Measurements from ENCODE around the gene LCE3B.
"Not testable (repeated sequence)": the region's sequence is repeated elsewhere in the genome, so short reads cannot be mapped to it uniquely, and the experiment has no call there.

The LCE3B gene, protein sequence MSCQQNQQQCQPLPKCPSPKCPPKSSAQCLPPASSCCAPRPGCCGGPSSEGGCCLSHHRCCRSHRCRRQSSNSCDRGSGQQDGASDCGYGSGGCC

GRCh38 chr1:152613511-152613910 lies at the start of gene LCE3B:
LCE3B (plus strand) TSS chr1:152613811; CDS start chr1:152613811, 0 bp downstream.
- no peak for TF ChIP-seq CTCF (IDR thresholded peaks at IDR 0.05; ENCODE audit: insufficient read depth, missing control alignments)
- DNase-seq (ENCODE audit: insufficient read length, low spot score) (no peak), FAIRE-seq (no peak)

DNA sequence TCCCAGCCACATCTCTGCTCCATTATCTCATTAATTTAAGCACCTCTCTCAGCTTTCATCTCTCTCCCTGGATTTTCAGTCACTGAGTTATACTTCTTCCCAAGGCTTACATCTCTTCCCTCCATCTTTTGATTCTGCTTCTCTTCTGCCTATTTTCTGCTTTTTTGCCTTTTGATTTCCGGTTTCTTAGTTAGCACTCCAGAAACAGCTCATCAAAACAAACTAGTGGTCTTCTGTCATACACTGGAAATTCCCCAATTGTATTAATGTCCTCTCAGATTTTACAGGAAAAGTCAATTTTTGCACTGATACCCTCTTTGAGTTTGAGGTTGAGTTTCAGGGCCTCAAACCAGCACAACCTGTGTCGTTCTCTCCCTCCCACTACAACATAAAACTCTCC lies 48.5 kb upstream of the LCE3B start:
- TF ChIP-seq CTCF (IDR thresholded peaks at IDR 0.05; ENCODE audit: insufficient read depth, missing control alignments), result no peak
- no peak for FAIRE-seq
- no peak for DNase-seq (ENCODE audit: insufficient read length, low spot score)

- TF ChIP-seq CTCF (IDR thresholded peaks at IDR 0.05; ENCODE audit: insufficient read depth, missing control alignments), result no peak
- no peak for DNase-seq (ENCODE audit: insufficient read length, low spot score)
- FAIRE-seq, result no peak
These were observed 47.9 kb upstream of the LCE3B start for GRCh38 chr1:152565535-152566215.

DNA sequence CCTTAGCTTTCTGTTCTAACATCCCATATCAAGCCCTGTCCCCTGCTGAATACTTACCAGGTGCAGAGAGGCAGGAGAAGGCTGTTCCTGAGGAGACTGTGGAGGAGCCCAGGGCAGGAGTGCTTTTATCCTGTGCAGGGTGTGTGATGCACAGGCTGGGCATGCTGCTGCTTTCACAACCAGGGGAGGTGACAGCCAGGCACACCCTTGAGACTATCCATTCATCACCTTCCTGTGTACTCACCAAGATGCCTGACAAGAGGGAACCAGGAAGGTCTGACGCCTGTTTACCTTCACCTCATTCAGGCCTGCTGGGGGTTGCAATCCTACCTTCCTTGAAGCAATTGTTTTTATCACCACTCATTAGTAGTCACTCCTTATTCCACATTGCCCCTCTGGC lies 46.9 kb upstream of the LCE3B start, which contains the start of gene LCE3E:
LCE3E (minus strand) TSS at position 100 of the 400 bp plus-strand sequence. CDS start 572 bp downstream, outside the sequence.
- no peak for TF ChIP-seq CTCF (IDR thresholded peaks at IDR 0.05; ENCODE audit: insufficient read depth, missing control alignments)
- FAIRE-seq (no peak), DNase-seq (ENCODE audit: insufficient read length, low spot score) (no peak)

DNA sequence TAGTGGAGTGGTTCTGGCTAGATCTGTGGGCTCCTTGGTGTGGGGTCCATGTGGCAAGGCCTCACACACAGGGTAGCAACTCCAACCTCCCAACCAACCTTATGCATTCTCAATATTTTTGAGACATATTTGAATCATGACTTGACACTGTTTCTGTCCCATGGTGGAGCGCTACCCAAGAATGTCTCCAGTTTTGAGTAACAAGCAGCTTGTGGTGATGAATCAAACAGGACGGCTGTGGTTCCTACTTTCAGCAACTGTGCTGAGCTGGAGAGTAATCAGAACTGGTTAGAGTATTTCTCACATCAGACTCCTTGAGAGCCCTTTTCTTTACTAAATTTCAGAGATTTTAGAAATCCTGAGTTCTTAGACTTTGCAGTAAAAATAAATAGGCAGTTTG lies 36.4 kb upstream of the LCE3B start:
- DNase-seq (ENCODE audit: insufficient read length, low spot score), result no peak
- FAIRE-seq, result no peak
- TF ChIP-seq CTCF (IDR thresholded peaks at IDR 0.05; ENCODE audit: insufficient read depth, missing control alignments), result no peak

DNA sequence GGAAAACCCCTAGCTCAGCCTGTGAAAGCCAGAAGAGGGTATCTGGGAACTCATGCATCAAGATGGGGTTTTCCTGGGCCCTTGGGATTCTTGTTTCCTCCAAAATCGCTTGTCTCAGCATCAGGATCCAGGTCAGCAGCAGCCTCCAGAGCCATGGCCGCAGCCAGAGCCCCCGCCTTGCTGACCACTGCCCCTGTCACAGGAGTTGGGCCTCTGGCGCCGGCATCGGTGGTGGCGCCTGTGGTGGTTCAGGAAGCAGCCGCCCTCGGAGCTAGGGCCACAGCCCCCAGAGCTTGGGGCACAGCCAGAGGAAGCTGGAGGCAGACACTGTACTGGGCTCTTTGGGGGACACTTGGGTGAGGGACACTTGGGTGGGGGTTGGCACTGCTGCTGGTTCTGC lies 34.1 kb upstream of the LCE3B start:
- FAIRE-seq; DNase-seq (ENCODE audit: insufficient read length, low spot score): not testable (repeated sequence)

DNA sequence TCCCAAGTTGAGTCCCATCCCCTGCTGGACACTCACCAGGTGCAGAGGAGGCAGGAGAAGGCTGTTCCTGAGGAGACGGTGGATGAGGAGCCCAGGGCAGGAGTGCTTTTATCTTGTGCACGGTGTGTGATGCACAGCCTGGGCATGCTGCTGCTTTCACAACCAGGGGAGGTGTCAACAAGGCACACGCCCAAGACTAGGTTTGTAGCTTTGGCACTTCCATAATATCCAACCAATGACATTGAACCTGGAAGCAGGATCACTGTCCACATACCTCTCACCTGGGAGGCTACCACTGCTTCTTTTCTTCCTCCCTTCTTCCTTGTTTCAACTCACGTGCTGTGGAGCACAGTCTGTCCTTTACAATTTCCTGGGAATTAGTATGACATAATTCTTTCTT lies 33.2 kb upstream of the LCE3B start, which contains the start of gene LCE3D:
LCE3D (minus strand) TSS at position 84 of the 400 bp plus-strand sequence. CDS start 580 bp downstream, outside the sequence.
- no peak for FAIRE-seq
- no peak for DNase-seq (ENCODE audit: insufficient read length, low spot score)
- TF ChIP-seq CTCF (IDR thresholded peaks at IDR 0.05; ENCODE audit: insufficient read depth, missing control alignments), result no peak
